GM21737 (cell line): ENCODE measurements around the gene RIMS3.

Source experiments
- ATAC-seq: cut with Tn5 transposase; IDR thresholded peaks from one replicate; pipeline ENCODE4 v1.9.1; 2021; ENCODE audit warnings: mild to moderate bottlenecking, moderate library complexity; ENCODE audit not compliant: unreplicated experiment

RIMS3 gene

DNA sequence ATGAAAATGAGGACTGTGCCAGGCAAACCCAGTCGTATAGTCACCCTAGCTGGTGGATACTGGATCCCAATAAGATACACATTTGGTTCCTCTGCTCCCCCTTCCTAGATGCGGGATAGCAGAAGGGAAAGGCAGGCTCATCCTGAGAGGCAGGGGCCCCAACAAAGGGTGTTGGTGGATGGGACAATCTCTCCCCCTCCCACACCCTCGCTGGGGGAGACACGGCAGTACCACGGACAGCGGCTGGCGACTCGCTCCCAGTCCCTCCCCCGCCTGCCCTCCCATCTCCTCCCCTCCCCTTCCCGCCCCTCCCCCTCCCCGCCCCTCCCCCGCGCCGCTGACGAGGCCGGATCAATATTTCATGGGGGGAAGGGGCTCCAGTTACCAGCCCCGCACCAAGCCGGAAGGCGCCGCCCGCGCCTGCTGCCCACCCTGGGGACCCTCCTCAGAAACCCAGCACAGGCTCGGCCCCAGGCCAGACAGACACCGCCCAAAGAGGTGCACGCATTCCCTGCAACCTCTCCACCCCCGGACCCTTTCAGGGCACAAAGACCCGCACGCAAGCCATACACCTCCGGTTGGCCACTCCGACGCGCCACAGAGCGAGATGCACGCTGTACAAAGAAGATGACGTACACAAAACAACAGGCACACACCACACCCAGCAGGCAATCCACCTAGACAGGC lies 11.5 kb downstream of the RIMS3 start:
- no peak for ATAC-seq

GRCh38 chr1:40652979-40653378 lies 12.5 kb downstream of the RIMS3 start:
- ATAC-seq = no peak

DNA sequence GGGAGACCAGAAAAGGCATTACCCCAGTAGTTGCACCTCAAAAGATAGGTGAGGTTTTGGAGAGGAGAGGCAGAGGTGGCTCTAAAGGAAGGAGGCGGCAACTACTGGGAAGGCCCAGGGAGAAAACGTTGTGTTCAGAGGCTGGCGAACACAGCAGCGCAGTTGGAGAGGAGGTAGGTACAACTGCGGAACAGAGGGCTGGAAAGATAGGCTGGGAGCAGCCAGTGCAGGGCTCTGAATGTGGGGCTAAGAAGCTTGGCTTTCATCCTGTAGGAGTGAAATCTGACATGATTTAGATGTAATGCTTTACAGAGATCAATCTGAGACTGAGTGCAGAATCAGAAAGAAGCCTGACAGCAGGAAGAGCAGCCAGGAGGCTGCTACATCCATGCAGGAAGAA lies 13.0 kb downstream of the RIMS3 start:
- ATAC-seq = no peak

GRCh38 chr1:40651138-40651857 lies 14.2 kb downstream of the RIMS3 start:
- no peak for ATAC-seq

- ATAC-seq = no peak
These were observed 15.4 kb downstream of the RIMS3 start for GRCh38 chr1:40650075-40650474.

DNA sequence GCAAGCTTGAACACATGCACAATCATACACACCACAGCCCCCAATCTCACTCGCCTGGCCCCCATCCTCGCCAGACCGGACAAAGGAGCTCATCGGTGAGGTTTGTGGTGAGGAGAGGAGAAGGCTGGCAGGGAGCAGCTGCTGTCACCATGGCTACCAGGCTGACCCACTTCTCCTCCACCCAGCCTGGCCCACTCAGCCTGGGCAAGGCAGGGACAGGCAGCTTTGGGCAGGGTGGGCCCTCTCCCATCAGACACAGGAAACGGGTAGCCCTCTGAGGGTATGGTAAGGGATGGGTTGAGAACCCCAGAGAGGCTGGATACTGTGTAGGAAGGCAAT lies 15.9 kb downstream of the RIMS3 start:
- ATAC-seq = no peak

DNA sequence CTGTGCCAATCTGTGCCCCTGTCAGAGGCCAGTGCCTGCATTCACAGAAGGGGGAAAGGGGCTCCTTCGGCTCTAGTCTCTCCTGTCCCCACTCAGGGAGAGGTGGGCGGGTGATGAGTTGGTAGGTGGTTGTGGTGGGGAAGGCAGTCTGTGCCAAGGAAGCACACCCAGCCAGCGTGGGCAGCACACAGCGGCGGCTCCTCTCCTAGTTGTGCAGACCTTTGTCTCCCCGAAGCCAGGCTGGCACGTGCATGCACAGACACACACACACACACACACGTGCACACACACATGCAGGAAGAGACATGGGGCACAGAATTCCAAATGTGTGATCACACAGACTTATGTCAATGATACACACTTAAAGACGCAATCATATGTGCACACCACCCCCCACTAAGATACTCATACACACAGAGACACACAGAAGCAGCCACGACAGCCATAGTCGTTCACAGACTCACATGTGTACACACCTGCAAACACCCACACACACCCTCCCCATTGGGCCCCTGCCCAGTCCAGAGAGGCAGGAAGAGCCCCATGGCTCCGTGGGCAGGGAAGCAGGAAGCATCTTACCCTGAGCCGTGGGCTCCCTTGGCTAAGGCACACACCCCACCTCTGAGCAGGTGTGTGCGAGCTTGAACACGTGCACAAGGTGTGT lies 16.4 kb downstream of the RIMS3 start:
- ATAC-seq = no peak

GRCh38 chr1:40648200-40648599 lies 17.3 kb downstream of the RIMS3 start:
- no peak for ATAC-seq

GRCh38 chr1:40646315-40646714 lies 19.2 kb downstream of the RIMS3 start:
- ATAC-seq = no peak

GRCh38 chr1:40645118-40645680 lies 20.3 kb downstream of the RIMS3 start:
- no peak for ATAC-seq

DNA sequence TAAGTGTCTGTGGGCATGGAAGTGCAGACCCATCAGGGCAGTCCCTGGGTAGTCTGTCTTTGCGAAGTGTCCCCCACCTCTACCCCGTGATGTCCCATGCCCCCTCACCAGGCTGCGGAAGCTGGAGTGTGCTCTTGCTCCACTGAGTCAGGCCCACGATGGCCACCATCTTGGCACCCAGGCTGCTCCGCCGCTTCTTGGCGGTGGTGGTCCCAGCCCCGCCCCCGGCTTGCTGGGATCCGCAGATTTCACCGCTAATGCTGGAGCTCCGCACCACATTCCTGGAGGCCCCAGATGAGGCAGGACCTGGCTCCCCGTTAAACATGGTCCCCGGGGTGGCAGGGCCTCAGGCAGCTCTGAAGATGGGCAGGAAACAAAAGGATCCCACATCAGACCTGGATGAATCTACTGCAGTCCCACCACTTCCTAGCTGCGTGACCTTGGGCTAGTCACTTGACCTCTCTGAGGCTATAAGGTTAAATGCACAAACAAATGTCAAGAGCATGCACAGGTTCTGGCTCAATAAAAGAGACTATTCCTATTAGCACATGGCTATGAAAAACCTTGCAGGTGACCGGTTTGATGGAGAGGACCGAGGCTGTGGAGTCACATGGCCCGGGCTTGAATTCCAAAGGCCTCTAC lies 23.8 kb downstream of the RIMS3 start:
- ATAC-seq = no peak

GRCh38 chr1:40640314-40641076 lies 25.0 kb downstream of the RIMS3 start:
- no peak for ATAC-seq

- no peak for ATAC-seq
These were observed 27.1 kb downstream of the RIMS3 start for GRCh38 chr1:40638097-40639036.

- no peak for ATAC-seq
These were observed 27.9 kb downstream of the RIMS3 start for GRCh38 chr1:40637470-40638007.

DNA sequence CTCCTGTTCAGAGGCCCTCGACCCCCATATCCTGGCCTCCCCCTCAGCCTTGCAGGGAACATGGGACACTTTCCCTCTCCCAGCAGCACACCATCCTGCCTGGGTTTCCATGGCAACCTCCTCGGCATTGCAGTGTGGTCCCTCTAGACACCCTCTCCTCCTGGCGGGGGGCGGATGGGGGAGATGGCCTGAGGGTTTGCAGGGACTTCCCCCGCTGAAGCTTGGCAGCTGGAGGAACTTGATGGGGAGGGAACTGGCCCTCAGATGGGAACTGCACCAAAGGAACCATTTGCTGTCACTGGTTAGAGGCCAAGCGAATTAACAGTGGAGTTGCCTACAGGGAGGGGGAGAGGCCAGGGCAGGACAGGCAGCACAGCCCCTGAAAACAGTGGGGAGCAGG lies 28.7 kb downstream of the RIMS3 start:
- no peak for ATAC-seq

DNA sequence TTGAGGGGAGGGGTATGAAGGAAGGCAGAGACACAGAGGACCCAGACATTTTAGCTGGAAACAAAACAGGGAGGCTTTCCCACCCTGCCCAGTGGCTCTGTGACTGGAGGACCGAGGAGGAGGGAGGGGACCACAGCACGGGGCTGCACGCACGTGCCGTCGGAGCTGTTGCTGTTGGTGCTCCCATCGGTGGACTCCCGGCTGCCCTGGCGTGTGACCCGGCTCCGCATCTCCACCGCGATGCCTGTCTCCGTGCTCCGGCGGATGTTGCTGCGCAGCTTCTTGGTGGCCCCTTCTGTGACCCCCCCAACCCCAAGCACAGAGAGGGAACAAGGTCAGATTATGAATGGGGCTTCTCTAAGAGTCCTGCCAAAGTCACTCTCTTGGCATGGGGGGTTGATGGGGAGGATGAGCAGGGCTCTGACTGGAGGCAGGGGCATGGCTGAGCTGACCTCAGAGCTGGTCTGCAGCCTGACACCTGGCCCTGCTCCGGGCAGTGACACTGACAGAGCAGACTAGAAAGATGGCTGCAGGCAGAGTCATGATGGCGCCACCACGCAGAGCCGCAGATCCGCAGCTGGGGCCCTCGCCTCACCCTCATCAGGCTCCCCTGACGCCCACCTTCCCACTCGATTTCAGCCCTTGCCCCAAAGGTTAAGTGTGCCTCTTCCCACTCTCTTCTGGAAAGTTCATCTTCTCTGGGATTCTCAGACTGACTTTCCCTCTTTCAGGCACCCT lies 29.6 kb downstream of the RIMS3 start:
- ATAC-seq = no peak

DNA sequence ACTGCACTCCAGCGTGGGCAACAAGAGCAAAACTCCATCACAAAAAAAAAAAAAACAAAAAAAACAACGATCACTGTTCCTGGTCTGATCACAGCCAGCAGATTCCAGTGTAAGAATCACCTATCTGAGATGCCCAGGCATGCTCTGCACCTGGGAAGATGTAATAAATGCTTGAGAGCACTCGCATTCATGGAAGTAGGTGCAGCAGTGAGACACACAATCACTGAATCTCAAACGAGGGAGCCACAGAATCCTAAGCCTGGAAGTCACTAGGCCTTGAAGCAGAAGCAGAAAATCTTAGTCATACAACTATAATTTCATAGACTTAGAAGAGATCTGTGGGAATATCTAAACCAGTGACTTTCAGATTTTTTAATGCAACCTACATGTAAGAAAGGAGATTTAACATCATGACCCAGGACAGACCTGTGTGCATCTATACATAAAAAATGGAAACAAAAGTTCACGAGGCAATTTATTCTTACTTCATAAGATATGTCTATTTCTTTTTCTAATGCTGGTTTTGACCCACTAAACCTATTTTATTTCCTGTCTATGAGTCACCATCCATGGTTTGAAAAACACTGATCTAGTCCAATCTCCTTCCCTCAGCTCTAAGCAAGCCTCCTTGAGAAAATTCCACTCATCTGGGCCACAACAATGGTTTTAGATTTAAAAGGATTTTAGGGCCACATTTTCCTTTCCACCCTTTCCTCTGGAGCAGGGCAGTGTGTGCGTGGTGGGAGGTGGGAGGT lies 30.4 kb downstream of the RIMS3 start:
- no peak for ATAC-seq

DNA sequence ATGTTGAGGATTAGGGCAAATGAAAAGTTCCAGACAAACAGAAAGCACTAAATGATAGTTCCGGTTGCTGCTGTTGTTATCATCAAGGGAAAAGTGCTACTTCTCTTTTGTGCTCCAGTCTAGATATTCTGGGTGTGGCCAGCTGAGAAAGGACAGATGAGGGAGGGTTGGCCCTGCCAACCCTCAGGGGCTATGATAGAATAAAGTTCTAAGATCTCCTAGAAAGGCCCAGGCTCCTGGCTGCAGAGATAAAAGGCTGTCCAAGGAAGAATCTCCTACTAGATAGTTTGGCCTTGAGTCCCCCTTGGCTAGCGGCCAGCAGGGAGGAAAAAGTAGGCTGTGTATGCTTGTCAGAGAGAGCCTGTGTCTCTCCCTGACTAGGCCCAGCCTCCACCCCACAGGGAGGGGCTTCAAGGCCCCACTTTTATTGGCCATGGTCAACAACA lies 31.5 kb downstream of the RIMS3 start:
- no peak for ATAC-seq
